WI38 (cell line): ENCODE results near the gene TDRD7.

Source experiments
- H3K4me3 ChIP-seq: 2 replicates; pipeline ENCODE4 v1.5.1; 2011; ENCODE audit warnings: low read depth, mild to moderate bottlenecking, control low read depth, low read length
- TF ChIP-seq, protein P1 (sequence below): IDR thresholded peaks from 2 replicates; pipeline ENCODE4 v1.5.1; 2012; ENCODE audit warnings: low read depth, mild to moderate bottlenecking, control low read depth, low read length

Gene TDRD7, protein sequence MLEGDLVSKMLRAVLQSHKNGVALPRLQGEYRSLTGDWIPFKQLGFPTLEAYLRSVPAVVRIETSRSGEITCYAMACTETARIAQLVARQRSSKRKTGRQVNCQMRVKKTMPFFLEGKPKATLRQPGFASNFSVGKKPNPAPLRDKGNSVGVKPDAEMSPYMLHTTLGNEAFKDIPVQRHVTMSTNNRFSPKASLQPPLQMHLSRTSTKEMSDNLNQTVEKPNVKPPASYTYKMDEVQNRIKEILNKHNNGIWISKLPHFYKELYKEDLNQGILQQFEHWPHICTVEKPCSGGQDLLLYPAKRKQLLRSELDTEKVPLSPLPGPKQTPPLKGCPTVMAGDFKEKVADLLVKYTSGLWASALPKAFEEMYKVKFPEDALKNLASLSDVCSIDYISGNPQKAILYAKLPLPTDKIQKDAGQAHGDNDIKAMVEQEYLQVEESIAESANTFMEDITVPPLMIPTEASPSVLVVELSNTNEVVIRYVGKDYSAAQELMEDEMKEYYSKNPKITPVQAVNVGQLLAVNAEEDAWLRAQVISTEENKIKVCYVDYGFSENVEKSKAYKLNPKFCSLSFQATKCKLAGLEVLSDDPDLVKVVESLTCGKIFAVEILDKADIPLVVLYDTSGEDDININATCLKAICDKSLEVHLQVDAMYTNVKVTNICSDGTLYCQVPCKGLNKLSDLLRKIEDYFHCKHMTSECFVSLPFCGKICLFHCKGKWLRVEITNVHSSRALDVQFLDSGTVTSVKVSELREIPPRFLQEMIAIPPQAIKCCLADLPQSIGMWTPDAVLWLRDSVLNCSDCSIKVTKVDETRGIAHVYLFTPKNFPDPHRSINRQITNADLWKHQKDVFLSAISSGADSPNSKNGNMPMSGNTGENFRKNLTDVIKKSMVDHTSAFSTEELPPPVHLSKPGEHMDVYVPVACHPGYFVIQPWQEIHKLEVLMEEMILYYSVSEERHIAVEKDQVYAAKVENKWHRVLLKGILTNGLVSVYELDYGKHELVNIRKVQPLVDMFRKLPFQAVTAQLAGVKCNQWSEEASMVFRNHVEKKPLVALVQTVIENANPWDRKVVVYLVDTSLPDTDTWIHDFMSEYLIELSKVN

DNA sequence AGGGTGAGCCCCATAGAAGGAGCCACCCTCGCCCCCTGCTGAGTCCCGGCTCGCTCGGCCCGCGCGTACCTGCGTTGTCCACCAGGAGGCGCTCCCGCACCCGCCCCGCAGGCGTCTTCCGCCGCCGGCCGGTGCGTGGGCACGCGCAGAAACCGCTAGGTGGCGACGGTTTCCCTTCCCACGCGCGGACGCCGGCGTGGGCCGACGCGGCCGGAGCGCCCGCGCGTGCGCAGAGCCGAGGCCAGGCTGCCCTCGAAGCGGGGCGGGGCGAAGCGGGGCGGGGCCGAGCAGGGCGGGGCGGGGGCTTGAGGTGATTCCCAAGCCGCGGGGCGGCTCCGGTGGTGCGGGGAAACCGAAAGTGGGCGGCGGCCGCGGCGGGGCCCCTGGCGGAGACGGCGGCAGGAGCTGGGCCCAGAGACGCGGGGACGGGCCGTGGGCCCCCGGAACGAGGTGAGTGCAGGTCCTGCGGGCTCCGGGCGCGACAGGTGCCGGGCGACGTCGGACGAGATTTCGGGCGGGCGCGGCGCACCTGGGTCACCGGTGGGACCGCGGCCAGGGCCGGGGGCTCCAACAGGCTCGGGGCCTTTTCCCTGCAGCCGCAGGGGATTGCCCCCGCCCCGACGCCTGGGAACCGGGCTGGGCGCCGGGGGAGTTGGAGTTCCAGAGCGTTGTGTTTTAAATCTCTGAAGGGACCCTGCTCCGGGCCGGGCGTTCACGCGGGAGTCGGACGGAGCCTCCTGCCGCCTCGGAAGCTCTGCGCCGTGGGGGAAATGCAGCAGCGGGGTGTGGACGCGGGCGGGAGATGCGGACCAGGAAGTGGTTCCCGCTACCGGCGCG, at the start of gene TDRD7:
Gene TDRD7, plus strand, starts transcription at position 308 of the 837 bp plus-strand sequence. CDS start 16,370 bp downstream, outside the sequence.
- TF ChIP-seq, protein P1, sequence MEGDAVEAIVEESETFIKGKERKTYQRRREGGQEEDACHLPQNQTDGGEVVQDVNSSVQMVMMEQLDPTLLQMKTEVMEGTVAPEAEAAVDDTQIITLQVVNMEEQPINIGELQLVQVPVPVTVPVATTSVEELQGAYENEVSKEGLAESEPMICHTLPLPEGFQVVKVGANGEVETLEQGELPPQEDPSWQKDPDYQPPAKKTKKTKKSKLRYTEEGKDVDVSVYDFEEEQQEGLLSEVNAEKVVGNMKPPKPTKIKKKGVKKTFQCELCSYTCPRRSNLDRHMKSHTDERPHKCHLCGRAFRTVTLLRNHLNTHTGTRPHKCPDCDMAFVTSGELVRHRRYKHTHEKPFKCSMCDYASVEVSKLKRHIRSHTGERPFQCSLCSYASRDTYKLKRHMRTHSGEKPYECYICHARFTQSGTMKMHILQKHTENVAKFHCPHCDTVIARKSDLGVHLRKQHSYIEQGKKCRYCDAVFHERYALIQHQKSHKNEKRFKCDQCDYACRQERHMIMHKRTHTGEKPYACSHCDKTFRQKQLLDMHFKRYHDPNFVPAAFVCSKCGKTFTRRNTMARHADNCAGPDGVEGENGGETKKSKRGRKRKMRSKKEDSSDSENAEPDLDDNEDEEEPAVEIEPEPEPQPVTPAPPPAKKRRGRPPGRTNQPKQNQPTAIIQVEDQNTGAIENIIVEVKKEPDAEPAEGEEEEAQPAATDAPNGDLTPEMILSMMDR, result peak; percentile 99
- peak within 1 kb of the TSS; percentile 82 for H3K4me3 ChIP-seq

DNA sequence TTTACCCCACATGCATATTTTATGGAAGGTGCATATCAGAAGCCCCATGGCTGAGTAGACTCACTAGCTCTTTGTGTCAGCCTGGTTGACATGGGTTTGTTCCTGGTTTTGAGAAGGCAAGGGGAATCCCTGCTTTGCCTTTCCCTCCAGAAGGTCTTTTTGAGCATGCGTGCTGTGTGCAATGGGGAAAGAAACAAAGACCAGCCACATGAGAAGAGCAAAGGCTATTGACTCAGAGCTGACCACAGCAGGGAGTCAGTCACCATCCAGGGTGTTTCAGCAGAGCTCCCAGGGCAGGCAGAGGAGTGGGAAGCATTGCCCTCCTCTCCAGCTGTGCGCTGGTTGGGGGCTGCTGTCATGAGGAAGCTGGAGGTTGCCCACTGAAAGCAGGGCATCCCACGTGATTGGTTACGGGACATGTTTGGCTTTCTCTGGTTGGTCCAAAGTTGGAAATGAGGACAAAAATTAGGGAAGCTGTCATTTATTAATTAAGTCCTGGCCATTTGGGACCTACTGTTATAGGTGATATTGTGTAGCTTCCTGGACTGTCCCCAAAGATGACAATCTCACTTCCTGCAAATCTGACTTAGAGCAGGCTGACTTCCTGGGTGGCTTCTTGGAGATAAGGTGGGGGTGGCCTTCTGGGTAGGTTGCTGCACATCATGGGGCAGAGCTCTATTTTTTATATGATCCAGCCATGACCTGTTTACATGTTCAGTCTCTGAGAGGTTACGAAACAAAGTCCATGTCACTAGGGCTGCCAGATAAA, 48.9 kb upstream of the TDRD7 start:
- TF ChIP-seq, protein P1, result no peak
- no peak overlapping the region for H3K4me3 ChIP-seq

DNA sequence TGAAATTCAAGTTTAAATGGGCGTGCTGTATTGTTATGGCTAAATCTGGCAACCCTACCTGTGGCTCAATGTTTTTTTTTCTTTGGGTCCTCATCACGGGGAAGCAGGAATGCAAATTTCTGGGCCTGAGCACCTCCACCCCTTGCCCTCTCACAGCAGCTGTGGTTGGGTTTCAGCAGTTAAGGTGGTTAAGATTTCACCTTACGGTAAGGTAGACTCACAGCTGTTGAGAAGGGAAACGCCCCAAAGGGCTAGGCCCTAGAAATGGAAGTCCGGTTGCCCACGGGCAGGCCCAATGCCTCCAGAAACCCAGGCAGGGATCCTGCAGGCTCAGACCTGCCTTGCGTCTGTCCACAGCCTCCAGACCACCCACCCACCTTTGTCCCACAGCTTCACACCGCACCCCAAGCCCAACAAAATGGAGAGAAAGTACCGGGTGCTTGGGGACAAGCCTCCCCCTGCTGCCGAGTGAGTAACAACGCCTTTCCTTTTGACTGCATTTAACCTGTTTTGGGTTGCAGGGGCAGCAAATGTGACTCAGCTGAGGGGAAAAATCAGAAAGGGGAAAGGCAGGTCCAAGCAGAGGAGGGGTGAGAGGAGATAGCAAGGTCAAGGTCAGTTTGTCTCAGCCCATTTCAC, 48.1 kb upstream of the TDRD7 start:
- TF ChIP-seq, protein P1, result no peak
- no peak overlapping the region for H3K4me3 ChIP-seq

DNA sequence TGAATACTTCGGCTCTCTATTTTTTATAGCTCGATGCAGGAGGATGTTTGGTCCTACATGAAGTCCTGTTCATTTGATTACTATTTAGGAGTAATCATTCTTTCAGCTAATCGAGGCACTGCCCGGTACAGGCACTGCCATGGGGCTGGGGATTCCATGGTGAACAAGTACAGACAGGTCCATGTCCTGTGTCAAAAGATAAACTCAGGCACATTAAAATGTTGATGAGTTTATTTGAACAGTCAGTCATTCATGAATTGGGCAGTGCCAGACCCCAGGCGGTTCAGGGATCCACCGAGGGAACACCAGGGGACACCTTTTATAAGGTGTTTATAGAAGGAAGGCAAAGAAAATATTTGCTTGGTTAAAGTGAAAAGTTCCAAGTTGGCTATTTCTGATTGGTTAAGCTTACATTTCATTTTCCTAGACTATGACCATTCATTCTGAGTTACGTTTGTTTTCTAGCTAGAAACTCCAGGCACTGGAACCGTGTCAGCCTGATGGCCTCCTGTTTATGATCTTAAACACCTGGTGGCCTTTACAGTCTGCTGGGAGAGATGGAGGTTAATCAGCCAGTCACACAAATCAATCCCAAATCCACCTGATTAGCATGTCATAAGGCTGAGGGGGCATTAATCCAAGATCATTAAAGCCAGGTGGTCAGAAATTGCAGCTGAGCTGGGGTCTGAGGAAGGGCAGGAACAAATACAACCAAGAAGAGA, 47.0 kb upstream of the TDRD7 start:
- TF ChIP-seq, protein P1, result no peak
- H3K4me3 ChIP-seq, result no peak overlapping the region

DNA sequence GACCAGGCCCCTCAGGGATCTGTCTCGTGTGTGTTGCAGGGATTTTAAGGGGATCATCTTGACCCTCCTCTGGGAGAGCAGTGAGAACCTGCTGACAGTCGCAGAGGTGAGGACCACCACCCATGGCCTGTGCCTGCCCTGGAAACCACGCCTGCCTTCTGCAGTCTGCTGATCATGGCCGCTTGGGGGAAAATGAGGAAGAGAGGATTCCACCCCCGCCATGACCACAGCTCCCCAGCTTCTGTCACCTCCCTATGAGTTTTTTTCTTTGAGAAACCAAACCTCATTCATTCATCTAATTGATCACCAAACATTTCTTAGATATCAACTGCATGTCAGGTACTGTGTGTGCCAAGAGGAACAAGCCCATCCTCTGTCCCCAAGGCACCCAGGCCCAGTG, 46.3 kb upstream of the TDRD7 start:
- TF ChIP-seq, protein P1, result no peak
- H3K4me3 ChIP-seq, result no peak overlapping the region
